Measurements from ENCODE around the gene TCF7L2.

TCF7L2 gene

GRCh38 chr10:113071446-113071845 lies 121.4 kb downstream of the TCF7L2 start:
- H4K91ac ChIP-seq (ENCODE audit: low read depth, low read length): peak overlapping the region; percentile 1
- no peak overlapping the region for H2BK12ac ChIP-seq (ENCODE audit: low read length)
- no peak overlapping the region for H2AFZ ChIP-seq (ENCODE audit: insufficient read depth, low read length, poor library complexity)
- H3K4ac ChIP-seq (ENCODE audit: low read depth, low read length): peak overlapping the region; percentile 2
- peaks cover 23 to 28% of the 10 kb centered on the region in 2 experiments for H3K4me1 ChIP-seq (ENCODE audit: control insufficient read depth in 1 of 2, insufficient read depth in 2 of 2, low read length in 2 of 2)
- H3K4me3 ChIP-seq (ENCODE audit: low read depth, low read length): no peak overlapping the region
- no peak overlapping the region for H4K12ac ChIP-seq (ENCODE audit: low read depth, low read length)
- H2AK5ac ChIP-seq (ENCODE audit: low read length): no peak overlapping the region
- H3K4me2 ChIP-seq (ENCODE audit: low read length): no peak overlapping the region
- H3K18ac ChIP-seq (ENCODE audit: low read length): no peak overlapping the region
- no peak overlapping the region for H3K9ac ChIP-seq (ENCODE audit: low read length)
- H3K9me3 ChIP-seq (ENCODE audit: insufficient read depth, low read depth, low read length): peaks cover 1% of the 10 kb centered on the region
- H3K23ac ChIP-seq (ENCODE audit: low read length): no peak overlapping the region
- H2BK5ac ChIP-seq (ENCODE audit: low read depth, low read length, poor library complexity): no peak overlapping the region
- peaks cover 9% of the 10 kb centered on the region for H3K79me2 ChIP-seq (ENCODE audit: control insufficient read depth, insufficient read depth, low read length, poor library complexity)
- no peak overlapping the region for H2BK120ac ChIP-seq (ENCODE audit: insufficient read depth, low read length, poor library complexity)
- no peak overlapping the region for H3K27ac ChIP-seq (ENCODE audit: low read depth, low read length)
- no peaks in the 10 kb centered on the region for H3K27me3 ChIP-seq (ENCODE audit: insufficient read depth, low read length)
- WGBS (ENCODE audit: extremely low coverage, insufficient coverage, insufficient read length): no CpG with 5 or more reads among the region's 7 CpGs
- H3K79me1 ChIP-seq (ENCODE audit: low read length): peaks cover 19% of the 10 kb centered on the region
- no peak for DNase-seq
- peak overlapping the region; percentile 4 for H3K14ac ChIP-seq (ENCODE audit: low read length)
- no peak overlapping the region for H4K8ac ChIP-seq (ENCODE audit: low read depth, low read length)
- peaks cover 0 to 3% of the 10 kb centered on the region in 2 experiments for H3K36me3 ChIP-seq (ENCODE audit: control insufficient read depth in 1 of 2, insufficient read depth in 2 of 2, low read length in 2 of 2)

- Histone ChIP-seq H3K79me2 (ENCODE audit: control insufficient read depth, insufficient read depth, low read length, poor library complexity) (peaks cover 5% of the 10 kb centered on the region), H3K9me3 (ENCODE audit: insufficient read depth, low read depth, low read length) (peaks cover 1% of the 10 kb centered on the region), H3K4me3 (ENCODE audit: low read depth, low read length) (no peak overlapping the region), H2BK120ac (ENCODE audit: insufficient read depth, low read length, poor library complexity) (peak overlapping the region; percentile 26), H4K8ac (ENCODE audit: low read depth, low read length) (no peak overlapping the region), H2AFZ (ENCODE audit: insufficient read depth, low read length, poor library complexity) (no peak overlapping the region), H3K36me3 (ENCODE audit: control insufficient read depth in 1 of 2, insufficient read depth in 2 of 2, low read length in 2 of 2) (no peaks in the 10 kb centered on the region), H3K27me3 (ENCODE audit: insufficient read depth, low read length) (no peaks in the 10 kb centered on the region), H3K18ac (ENCODE audit: low read length) (no peak overlapping the region), H3K14ac (ENCODE audit: low read length) (no peak overlapping the region), H3K4ac (ENCODE audit: low read depth, low read length) (no peak overlapping the region), H3K23ac (ENCODE audit: low read length) (no peak overlapping the region), H3K9ac (ENCODE audit: low read length) (no peak overlapping the region), H3K79me1 (ENCODE audit: low read length) (peaks cover 17% of the 10 kb centered on the region), H2AK5ac (ENCODE audit: low read length) (no peak overlapping the region), H2BK5ac (ENCODE audit: low read depth, low read length, poor library complexity) (no peak overlapping the region), H2BK12ac (ENCODE audit: low read length) (no peak overlapping the region), H3K4me2 (ENCODE audit: low read length) (no peak overlapping the region), H4K12ac (ENCODE audit: low read depth, low read length) (no peak overlapping the region), H3K27ac (ENCODE audit: low read depth, low read length) (peak overlapping the region; percentile 59), H3K4me1 (ENCODE audit: control insufficient read depth in 1 of 2, insufficient read depth in 2 of 2, low read length in 2 of 2) (peaks cover 20% of the 10 kb centered on the region in 2 experiments), H4K91ac (ENCODE audit: low read depth, low read length) (no peak overlapping the region)
- WGBS (ENCODE audit: extremely low coverage, insufficient coverage, insufficient read length): no CpG with 5 or more reads among the region's 23 CpGs
- DNase-seq: peak; percentile 81 to 89
Measured at GRCh38 chr10:113073549-113074189, 123.6 kb downstream of the TCF7L2 start.

- Histone ChIP-seq H4K91ac (ENCODE audit: low read depth, low read length) (no peak overlapping the region), H3K23ac (ENCODE audit: low read length) (no peak overlapping the region), H3K4ac (ENCODE audit: low read depth, low read length) (no peak overlapping the region), H3K14ac (ENCODE audit: low read length) (no peak overlapping the region), H3K4me3 (ENCODE audit: low read depth, low read length) (no peak overlapping the region), H2BK5ac (ENCODE audit: low read depth, low read length, poor library complexity) (no peak overlapping the region), H4K12ac (ENCODE audit: low read depth, low read length) (no peak overlapping the region), H3K79me2 (ENCODE audit: control insufficient read depth, insufficient read depth, low read length, poor library complexity) (no peaks in the 10 kb centered on the region), H2AFZ (ENCODE audit: insufficient read depth, low read length, poor library complexity) (no peak overlapping the region), H2AK5ac (ENCODE audit: low read length) (no peak overlapping the region), H3K27ac (ENCODE audit: low read depth, low read length) (no peak overlapping the region), H3K4me1 (ENCODE audit: control insufficient read depth in 1 of 2, insufficient read depth in 2 of 2, low read length in 2 of 2) (peaks cover 5 to 12% of the 10 kb centered on the region in 2 experiments), H3K9ac (ENCODE audit: low read length) (no peak overlapping the region), H3K18ac (ENCODE audit: low read length) (no peak overlapping the region), H2BK120ac (ENCODE audit: insufficient read depth, low read length, poor library complexity) (no peak overlapping the region), H3K9me3 (ENCODE audit: insufficient read depth, low read depth, low read length) (no peaks in the 10 kb centered on the region), H3K4me2 (ENCODE audit: low read length) (no peak overlapping the region), H2BK12ac (ENCODE audit: low read length) (no peak overlapping the region), H3K36me3 (ENCODE audit: control insufficient read depth in 1 of 2, insufficient read depth in 2 of 2, low read length in 2 of 2) (peaks cover 0 to 5% of the 10 kb centered on the region in 2 experiments), H3K27me3 (ENCODE audit: insufficient read depth, low read length) (no peaks in the 10 kb centered on the region), H4K8ac (ENCODE audit: low read depth, low read length) (no peak overlapping the region), H3K79me1 (ENCODE audit: low read length) (peaks cover 7% of the 10 kb centered on the region)
- no CpG with 5 or more reads among the region's 1 CpG for WGBS (ENCODE audit: extremely low coverage, insufficient coverage, insufficient read length)
- no peak for DNase-seq
Measured at GRCh38 chr10:113076949-113077348, 126.9 kb downstream of the TCF7L2 start.

GRCh38 chr10:113078282-113078907 lies 128.3 kb downstream of the TCF7L2 start:
- no CpG with 5 or more reads among the region's 4 CpGs for WGBS (ENCODE audit: extremely low coverage, insufficient coverage, insufficient read length)
- Histone ChIP-seq H3K79me1 (ENCODE audit: low read length) (peaks cover 2% of the 10 kb centered on the region), H4K12ac (ENCODE audit: low read depth, low read length) (no peak overlapping the region), H3K4me3 (ENCODE audit: low read depth, low read length) (no peak overlapping the region), H3K27ac (ENCODE audit: low read depth, low read length) (no peak overlapping the region), H4K8ac (ENCODE audit: low read depth, low read length) (no peak overlapping the region), H3K4me2 (ENCODE audit: low read length) (no peak overlapping the region), H3K4ac (ENCODE audit: low read depth, low read length) (no peak overlapping the region), H3K18ac (ENCODE audit: low read length) (no peak overlapping the region), H2BK5ac (ENCODE audit: low read depth, low read length, poor library complexity) (no peak overlapping the region), H2BK120ac (ENCODE audit: insufficient read depth, low read length, poor library complexity) (no peak overlapping the region), H3K14ac (ENCODE audit: low read length) (no peak overlapping the region), H4K91ac (ENCODE audit: low read depth, low read length) (no peak overlapping the region), H3K79me2 (ENCODE audit: control insufficient read depth, insufficient read depth, low read length, poor library complexity) (no peaks in the 10 kb centered on the region), H3K4me1 (ENCODE audit: control insufficient read depth in 1 of 2, insufficient read depth in 2 of 2, low read length in 2 of 2) (peaks cover 0 to 6% of the 10 kb centered on the region in 2 experiments), H3K36me3 (ENCODE audit: control insufficient read depth in 1 of 2, insufficient read depth in 2 of 2, low read length in 2 of 2) (peaks cover 0 to 5% of the 10 kb centered on the region in 2 experiments), H2AK5ac (ENCODE audit: low read length) (no peak overlapping the region), H3K27me3 (ENCODE audit: insufficient read depth, low read length) (no peaks in the 10 kb centered on the region), H3K9me3 (ENCODE audit: insufficient read depth, low read depth, low read length) (no peaks in the 10 kb centered on the region), H3K9ac (ENCODE audit: low read length) (no peak overlapping the region), H3K23ac (ENCODE audit: low read length) (no peak overlapping the region), H2AFZ (ENCODE audit: insufficient read depth, low read length, poor library complexity) (no peak overlapping the region), H2BK12ac (ENCODE audit: low read length) (no peak overlapping the region)
- DNase-seq: peak; percentile 52 to 75
